GM13976 (cell line): ENCODE measurements around the gene THEMIS.

Source experiments
- DNase-seq: peaks from one replicate; pipeline ENCODE4 v3.0.0; 2012; ENCODE audit warnings: low spot score
- CTCF ChIP-seq: IDR thresholded peaks from 2 replicates; pipeline ENCODE4 v1.5.1; 2012; ENCODE audit warnings: borderline replicate concordance, mild to moderate bottlenecking; ENCODE audit not compliant: insufficient read depth; ENCODE audit errors: extremely low read depth, missing control alignments, control extremely low read depth
- in situ Hi-C: fragments of 300-500 bp; cut with MboI; formaldehyde crosslinking; loops from one replicate; pipeline ENCODE4 v1.12.0; 2022; ENCODE audit warnings: low sequenced_read_pairs, mixed read lengths, inconsistent platforms; ENCODE audit not compliant: unreplicated experiment

The THEMIS gene

DNA sequence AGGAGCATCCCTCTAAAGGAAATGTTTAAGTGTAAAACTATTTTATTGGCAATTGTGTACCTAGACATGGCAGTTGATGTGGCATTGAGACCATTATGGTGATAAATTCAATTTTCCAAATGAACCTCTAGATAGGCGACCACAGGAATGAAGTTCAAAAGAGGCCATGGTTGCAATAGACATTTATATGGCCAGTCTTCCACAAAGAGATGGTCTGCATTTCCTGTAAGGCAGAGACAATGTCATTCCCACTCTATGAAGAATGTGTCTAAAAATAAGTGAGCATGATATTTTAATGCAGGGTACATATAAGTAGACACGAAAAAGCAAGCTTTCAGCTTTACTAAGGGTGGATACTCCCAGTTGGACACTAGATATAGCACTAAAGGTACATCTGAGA is 40.9 kb downstream of the THEMIS start:
- in situ Hi-C loops = loop anchor here (25.0 kb wide), 1 partner anchor 477 kb away; no protein-coding TSS in a partner anchor
- DNase-seq = no peak
- no peak for TF ChIP-seq CTCF

DNA sequence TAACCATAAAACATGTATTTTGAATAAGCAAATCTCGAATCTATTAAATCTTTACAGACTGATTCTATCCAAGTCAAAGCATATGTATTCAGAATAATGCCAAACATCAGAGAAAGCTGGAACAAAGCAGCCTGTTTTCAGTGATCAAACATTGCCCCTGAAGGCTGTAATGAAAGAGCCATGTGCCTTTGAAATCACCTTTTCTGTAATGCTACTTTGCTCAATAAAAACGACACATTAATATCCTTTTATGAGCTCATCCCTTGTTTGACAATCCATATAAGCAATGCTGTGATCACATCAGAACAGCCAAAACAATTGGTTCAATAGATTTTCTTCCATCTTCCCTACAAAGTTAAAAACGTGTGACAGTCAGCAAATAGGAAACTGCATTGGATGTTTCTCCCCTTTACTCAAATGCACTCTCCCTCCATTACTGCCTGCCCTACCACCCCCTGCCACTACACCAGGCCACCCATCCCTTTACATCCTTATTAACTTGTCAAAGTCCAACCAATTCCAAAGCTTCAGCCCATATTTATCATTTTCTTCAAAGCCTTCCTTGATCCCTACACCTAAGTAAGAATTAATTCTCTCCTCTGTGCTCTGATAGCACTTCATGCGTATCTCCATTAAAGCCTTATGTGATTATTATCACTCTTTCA is 42.0 kb downstream of the THEMIS start:
- DNase-seq = no peak
- TF ChIP-seq CTCF = no peak
- in situ Hi-C loops = loop anchor here (25.0 kb wide), 1 partner anchor 478 kb away; no protein-coding TSS in a partner anchor

DNA sequence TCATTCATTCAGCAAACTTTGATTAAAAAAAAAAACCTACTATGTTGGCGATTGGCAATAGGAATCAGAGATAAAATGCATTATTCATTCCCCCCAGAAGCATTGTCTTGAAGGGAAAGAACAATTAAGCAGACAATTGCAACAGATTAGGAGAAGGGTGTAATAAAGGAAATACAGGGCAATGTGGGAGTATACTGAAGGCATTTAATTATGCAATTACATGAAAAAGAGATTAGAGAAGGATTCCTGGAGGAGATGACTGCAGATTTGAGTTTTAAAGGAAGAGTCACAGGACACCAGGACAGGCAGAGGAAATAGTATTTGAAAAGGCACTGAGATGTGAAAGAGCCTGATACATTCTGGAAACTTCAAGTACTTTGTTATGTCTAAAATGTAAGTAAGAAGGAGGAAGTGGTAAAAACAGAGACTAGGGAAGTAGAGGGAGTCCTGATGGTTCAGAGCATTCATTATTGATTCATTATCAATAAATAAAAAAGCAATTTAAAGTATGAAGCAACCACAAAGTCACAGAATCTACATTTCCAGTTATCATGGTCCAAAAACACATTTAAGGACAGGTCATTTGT is 43.7 kb downstream of the THEMIS start:
- TF ChIP-seq CTCF = no peak
- no peak for DNase-seq
- in situ Hi-C loops = loop anchor here (25.0 kb wide), 1 partner anchor 480 kb away; no protein-coding TSS in a partner anchor

DNA sequence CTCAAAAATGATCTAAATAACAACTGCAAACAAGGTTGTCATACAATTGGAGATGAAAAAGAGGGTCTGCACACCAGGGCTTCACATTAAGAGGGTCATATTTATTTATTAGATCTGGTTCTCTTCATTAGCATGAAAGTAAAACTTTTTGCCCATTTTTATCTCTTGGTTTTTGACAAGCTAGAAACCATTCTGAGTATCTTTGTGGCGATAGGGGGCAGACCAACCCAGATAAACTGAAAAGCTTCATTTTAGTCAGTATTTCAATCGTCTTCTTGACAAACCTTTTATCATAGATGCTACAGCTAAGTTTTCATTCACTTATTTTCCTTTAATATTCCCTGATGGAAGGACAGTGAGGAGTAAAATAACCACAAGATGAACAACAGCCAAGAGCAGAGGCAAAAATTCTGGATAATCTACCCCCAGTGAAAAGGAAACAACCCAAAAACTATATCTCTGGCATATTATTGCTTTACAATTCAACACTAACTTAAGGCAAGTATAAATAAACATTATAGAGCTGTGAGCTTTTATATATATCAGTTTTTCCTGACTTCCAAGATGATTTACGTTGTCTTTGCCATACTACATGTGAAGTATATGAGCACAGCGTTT is 45.2 kb downstream of the THEMIS start:
- peak; percentile 19 for TF ChIP-seq CTCF
- DNase-seq = no peak
- in situ Hi-C loops = loop anchor here (25.0 kb wide), 1 partner anchor 482 kb away; no protein-coding TSS in a partner anchor

DNA sequence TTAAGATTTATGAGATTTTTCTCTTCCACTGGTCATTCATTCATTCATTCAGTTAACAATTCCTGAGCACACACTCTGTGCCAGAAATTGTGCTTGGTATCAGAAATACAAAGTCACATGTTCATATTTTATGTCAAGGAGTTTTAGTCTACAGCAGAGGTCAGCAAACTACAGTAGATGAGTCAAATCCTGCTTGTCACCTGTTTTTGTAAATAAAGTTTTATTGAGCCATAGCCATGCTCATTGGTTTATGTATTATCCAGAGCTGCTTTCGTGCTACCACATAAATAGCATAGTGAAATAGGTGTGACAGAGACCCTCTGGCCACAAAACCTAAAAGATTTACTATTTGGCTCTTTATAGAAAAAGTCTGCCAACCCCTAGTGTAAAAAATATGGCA is 46.8 kb downstream of the THEMIS start:
- in situ Hi-C loops = loop anchor here (25.0 kb wide), 1 partner anchor 483 kb away; no protein-coding TSS in a partner anchor

More for the DNA sequence above, 46.8 kb downstream of the THEMIS start:
- no peak for TF ChIP-seq CTCF
- no peak for DNase-seq
